Measurements from ENCODE around the gene THAP4. TPM values are rescaled to one million over a fixed set of nuclear protein-coding genes. Genes with fewer than 3 reads are reported as not detected.

Gene THAP4
- total and polyA plus RNA-seq, 2 of the 4 experiments (the other 2 are of a cell fraction) = 33.9 to 55.1 TPM

GRCh38 chr2:241619597-241620418 is 17.1 kb downstream of the THAP4 start:
- DNase-seq (no peak), ATAC-seq (ENCODE audit: low read depth) (no peak)
- no peak overlapping the region for H2BK120ac ChIP-seq (ENCODE audit: low read depth, low read length)
- TF ChIP-seq MAZ (IDR thresholded peaks at IDR 0.05; ENCODE audit: borderline replicate concordance, low read depth, low read length) (no peak), FOS (IDR thresholded peaks at IDR 0.05; ENCODE audit: low read depth, low read length) (peak; percentile 12; the same call in 1 of the 2 replicates), RAD21 (IDR thresholded peaks at IDR 0.05; ENCODE audit: low read length) (no peak), ELK1 (IDR thresholded peaks at IDR 0.05; ENCODE audit: borderline replicate concordance, low read depth, low read length) (no peak), POLR2A (IDR thresholded peaks at IDR 0.05; ENCODE audit: low read depth, low read length) (no peak), RCOR1 (IDR thresholded peaks at IDR 0.05; ENCODE audit: insufficient replicate concordance, low read length) (no peak)
- H4K5ac ChIP-seq (ENCODE audit: low read depth, low read length) = no peak overlapping the region
- peaks cover 33 to 76% of the 10 kb centered on the region in 2 experiments for H3K79me1 ChIP-seq (ENCODE audit: low read depth in 1 of 2, low read length in 2 of 2)
- in situ Hi-C loops (cut with MboI; ENCODE audit: low sequenced_read_pairs) (no loop called here), dilution Hi-C loops (cut with HindIII; ENCODE audit: low sequenced_read_pairs, unreplicated experiment) (no loop called here), intact Hi-C loops (cut with micrococcal nuclease) (no loop called here)
- no peak overlapping the region for H2BK15ac ChIP-seq (ENCODE audit: low read depth, low read length)
- no peak overlapping the region for H3K27ac ChIP-seq (ENCODE audit: insufficient read depth, low read length)
- peaks cover 53% of the 10 kb centered on the region for H4K20me1 ChIP-seq (ENCODE audit: insufficient read depth, low read length)
- H4K91ac ChIP-seq (ENCODE audit: insufficient read depth, low read depth, low read length) = no peak overlapping the region
- H3K18ac ChIP-seq (ENCODE audit: low read depth, low read length) = no peak overlapping the region
- H3K9ac ChIP-seq (ENCODE audit: low read depth, low read length) = no peak overlapping the region
- no peak overlapping the region for H2AK9ac ChIP-seq (replicated peaks; ENCODE audit: low read depth, low read length, poor library complexity)
- ChIA-PET POLR2A (ENCODE audit: unreplicated experiment) (no interaction called here), CTCF (no interaction called here)
- H2BK5ac ChIP-seq (ENCODE audit: low read depth, low read length, poor library complexity, severe bottlenecking) = no peak overlapping the region
- H2BK20ac ChIP-seq (ENCODE audit: low read depth, low read length) = no peak overlapping the region
- WGBS, 2 experiments (ENCODE audit: extremely low coverage in 2 of 2, insufficient read length in 1 of 2) = 96 to 100% methylated on average over 5 to 18 of the region's 20 CpGs
- no peak overlapping the region for H3K4ac ChIP-seq (ENCODE audit: low read depth, low read length)
- H4K8ac ChIP-seq (ENCODE audit: low read depth in 2 of 2, low read length in 2 of 2) = no peak overlapping the region
- H3K9me1 ChIP-seq (ENCODE audit: insufficient read depth, low read length) = peaks cover 10% of the 10 kb centered on the region; the same call in 1 of the 2 replicates
- no peaks in the 10 kb centered on the region for H3K9me3 ChIP-seq (ENCODE audit: control insufficient read depth, insufficient read depth, low read length)
- no peak overlapping the region for H3K4me3 ChIP-seq (ENCODE audit: insufficient read depth, low read depth, low read length)
- H2AK5ac ChIP-seq (ENCODE audit: low read depth, low read length) = no peak overlapping the region
- H3K4me2 ChIP-seq (ENCODE audit: low read depth, low read length) = no peak overlapping the region
- no peaks in the 10 kb centered on the region for H3K27me3 ChIP-seq (ENCODE audit: control insufficient read depth, insufficient read depth, low read length)
- no TSS peak for BruUV-seq (replicated peaks)
- H3K4me1 ChIP-seq (ENCODE audit: control insufficient read depth, insufficient read depth, low read length) = no peaks in the 10 kb centered on the region
- H3K14ac ChIP-seq (replicated peaks; ENCODE audit: low read depth, low read length) = no peak overlapping the region
- no peak overlapping the region for H3K56ac ChIP-seq (ENCODE audit: extremely low read depth, insufficient read depth, low read length)
- H3K36me3 ChIP-seq (ENCODE audit: control insufficient read depth, insufficient read depth, low read length) = peaks cover 9% of the 10 kb centered on the region
- H2AFZ ChIP-seq (replicated peaks; ENCODE audit: low read length, poor library complexity) = no peak overlapping the region
- H3K23ac ChIP-seq (ENCODE audit: low read depth, low read length) = no peak overlapping the region
